Raji (cell line): ENCODE results near the gene NAA80.

Experiments used
- POLR2A ChIP-seq: IDR thresholded peaks from 2 replicates; pipeline ENCODE4 v1.6.1; 2011; ENCODE audit warnings: low read depth, low read length, control low read depth; ENCODE audit not compliant: insufficient read depth

NAA80 gene

GRCh38 chr3:50298836-50299637, at the start of gene NAA80, which contains the start of gene HYAL3:
NAA80 (minus strand) TSS chr3:50299405; CDS start chr3:50297463, 1,942 bp downstream.
HYAL3 (minus strand) TSS chr3:50299405; CDS start chr3:50295602, 3,803 bp downstream.
- peak; percentile 98 for TF ChIP-seq POLR2A

GRCh38 chr3:50347187-50347813, 48.1 kb upstream of the NAA80 start:
- no peak for TF ChIP-seq POLR2A

GRCh38 chr3:50345586-50346234, 46.5 kb upstream of the NAA80 start, which contains the start of gene ZMYND10:
ZMYND10 (minus strand) TSS chr3:50345732; CDS start chr3:50345579, 153 bp downstream.
- 0 out of 2 replicates have a peak, but pooled peaks have one; percentile 10 for TF ChIP-seq POLR2A

- TF ChIP-seq POLR2A, result no peak
Observed at GRCh38 chr3:50345008-50345407, 45.8 kb upstream of the NAA80 start.

- TF ChIP-seq POLR2A, result no peak
Observed at GRCh38 chr3:50342813-50343633, 43.8 kb upstream of the NAA80 start.

GRCh38 chr3:50341996-50342650, 42.9 kb upstream of the NAA80 start:
- TF ChIP-seq POLR2A, result no peak

- no peak for TF ChIP-seq POLR2A
Observed at GRCh38 chr3:50341537-50341936, 42.3 kb upstream of the NAA80 start.

GRCh38 chr3:50340448-50341329, 41.5 kb upstream of the NAA80 start, which contains the start of gene RASSF1:
RASSF1 (minus strand) TSS chr3:50340836; CDS start chr3:50340805, 31 bp downstream.
- 0 out of 2 replicates have a peak, but pooled peaks have one; percentile 27 for TF ChIP-seq POLR2A

- TF ChIP-seq POLR2A, result no peak
Observed at GRCh38 chr3:50340147-50340447, 40.9 kb upstream of the NAA80 start.

GRCh38 chr3:50339485-50340146, 40.4 kb upstream of the NAA80 start:
- TF ChIP-seq POLR2A, result no peak

- TF ChIP-seq POLR2A, result no peak
Observed at GRCh38 chr3:50338965-50339364, 39.8 kb upstream of the NAA80 start.

- TF ChIP-seq POLR2A, result peak; percentile 83
Observed at GRCh38 chr3:50337175-50337861, 38.1 kb upstream of the NAA80 start.
